ENCODE results near the gene HLCS.

HLCS gene

DNA sequence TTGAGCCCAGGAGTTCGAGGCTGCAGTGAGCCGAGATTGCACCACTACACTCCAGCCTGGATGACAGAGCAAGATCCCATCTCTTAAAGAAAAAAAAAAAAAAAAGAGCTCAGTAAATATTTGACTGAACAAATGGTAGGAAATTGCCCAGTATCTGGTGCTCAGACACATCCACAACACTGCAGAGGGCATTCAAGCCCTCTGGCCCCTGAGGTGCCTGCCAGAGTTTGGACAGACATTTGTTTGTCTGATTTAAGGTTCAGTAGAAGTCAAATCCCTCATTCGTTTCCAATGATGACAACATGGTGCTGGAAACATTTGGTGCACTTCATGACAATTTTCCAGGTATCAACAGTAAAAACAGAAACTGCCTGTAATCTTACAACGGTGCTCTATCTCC lies 86.6 kb downstream of the HLCS start:
- no peak for DNase-seq

DNA sequence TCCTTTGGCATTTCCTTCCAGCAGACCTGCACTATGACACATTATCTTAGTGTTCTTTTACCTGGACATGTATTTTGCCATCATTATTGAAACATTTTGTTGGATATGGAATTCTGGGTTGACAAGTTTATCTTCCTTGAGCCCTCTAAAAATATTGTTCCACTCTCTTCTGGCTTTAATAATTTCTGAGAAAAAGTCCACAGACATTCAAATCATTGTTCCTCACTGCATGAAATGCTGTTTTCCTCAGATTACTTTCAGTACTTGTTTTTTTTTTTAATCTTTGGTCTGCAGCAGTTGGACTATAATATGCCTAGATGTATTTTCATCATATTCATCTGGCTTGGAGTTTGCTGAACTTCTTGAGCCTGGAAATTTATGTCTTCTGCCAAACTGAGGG lies 88.7 kb downstream of the HLCS start:
- no peak for DNase-seq

DNA sequence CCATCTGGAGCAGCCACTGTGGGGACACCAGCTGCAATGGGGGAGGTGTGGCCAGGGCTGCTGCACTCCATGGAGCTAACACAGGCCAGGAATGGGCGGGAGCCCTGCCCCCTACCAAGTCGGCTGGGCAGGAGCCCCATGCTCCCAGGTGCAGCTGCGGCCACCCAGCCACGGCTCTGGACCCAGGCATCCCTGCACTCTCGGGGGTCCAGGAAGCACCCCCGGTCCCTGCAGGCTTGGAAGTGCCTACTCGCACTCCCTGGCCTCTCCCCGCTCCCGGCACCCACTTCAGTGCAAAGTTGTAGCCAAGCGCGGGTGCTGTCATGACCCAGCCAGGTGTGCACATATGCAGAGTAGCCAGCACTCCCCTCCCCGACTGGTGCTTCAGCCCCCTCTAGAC lies 91.8 kb downstream of the HLCS start:
- no peak for DNase-seq

DNA sequence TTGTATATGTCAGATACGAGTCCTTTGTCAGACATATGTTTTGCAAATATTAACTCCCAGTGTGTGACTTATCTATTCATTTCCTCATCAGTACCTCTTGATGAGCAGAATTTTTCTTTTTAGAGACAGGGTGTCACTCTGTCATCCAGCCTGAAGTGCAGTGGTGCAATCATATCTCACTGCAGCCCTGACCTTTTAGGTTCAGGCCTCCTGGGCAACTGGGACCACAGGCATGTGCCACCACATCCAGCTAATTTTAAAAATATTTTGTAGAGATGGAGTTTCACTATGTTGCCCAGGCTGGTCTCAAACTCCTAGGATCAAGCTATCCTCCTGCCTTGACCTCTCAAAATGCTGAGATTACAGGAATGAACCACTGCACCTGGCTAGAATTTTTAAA lies 93.0 kb downstream of the HLCS start:
- no peak for DNase-seq

DNA sequence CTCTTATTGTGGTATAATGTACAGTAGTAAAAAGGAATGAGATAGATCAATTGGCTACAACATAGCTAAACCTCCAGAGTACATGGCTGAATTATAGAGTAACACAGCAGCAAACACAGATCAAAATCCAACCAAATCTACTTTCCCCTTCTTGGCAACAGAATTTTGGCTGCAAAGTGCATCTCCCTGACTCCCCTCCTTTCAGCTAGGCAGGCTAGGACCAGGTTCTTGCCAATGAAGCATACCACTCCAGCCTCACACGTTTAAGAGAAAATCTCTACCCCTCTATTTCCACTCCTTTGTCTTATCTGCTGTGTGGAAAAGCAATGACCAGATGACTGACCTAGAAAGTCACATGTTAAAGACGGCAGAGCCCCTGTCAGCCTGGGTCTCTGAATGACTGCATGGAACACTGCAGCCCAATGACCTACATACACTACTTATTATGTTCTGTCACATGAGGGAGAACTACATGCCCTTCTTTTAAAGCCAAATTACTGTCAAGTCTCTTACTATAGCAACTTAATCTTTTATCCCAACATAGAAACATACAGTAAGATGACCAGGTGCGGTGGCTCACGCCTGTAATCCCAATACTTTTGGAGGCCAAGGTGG lies 99.1 kb downstream of the HLCS start:
- no peak for DNase-seq

DNA sequence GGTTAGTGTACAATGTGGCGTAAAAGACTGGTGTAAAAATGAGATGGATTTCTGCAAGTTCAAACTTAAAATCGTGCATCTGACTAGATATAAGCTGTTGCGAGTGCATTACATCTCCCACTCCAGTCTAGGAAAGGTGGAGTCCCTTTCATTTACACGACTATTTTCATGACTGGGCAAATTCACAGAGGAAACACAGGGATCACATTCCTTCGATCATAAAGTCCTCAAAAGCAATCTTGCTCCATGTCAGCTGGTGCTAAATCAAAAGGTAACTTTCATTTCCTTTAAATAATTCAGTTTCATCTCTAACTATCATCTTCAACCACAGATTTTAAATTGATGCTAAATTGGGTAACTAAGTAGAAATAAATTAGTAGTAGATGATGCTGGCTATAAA lies 100.0 kb downstream of the HLCS start:
- DNase-seq: no peak

DNA sequence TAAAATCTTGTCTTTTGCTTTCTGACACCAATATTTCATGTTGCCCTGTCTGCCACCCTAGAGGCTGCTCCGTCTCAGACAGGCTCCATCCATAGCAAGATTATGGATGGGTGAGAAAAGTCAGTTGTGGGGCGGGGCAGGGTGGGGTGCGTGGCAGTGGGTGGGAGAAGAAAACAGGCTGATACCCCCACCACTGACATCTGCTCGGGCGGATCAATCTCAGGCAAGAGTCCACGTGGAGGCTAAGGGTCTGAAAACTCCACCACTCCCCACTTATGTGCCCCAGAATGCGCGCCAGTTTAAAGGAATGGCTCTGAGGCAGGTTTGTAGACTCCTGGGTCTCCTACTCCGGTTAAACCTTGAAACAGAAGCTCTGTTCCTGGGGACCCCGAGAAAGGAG lies 101.5 kb downstream of the HLCS start:
- DNase-seq: no peak

DNA sequence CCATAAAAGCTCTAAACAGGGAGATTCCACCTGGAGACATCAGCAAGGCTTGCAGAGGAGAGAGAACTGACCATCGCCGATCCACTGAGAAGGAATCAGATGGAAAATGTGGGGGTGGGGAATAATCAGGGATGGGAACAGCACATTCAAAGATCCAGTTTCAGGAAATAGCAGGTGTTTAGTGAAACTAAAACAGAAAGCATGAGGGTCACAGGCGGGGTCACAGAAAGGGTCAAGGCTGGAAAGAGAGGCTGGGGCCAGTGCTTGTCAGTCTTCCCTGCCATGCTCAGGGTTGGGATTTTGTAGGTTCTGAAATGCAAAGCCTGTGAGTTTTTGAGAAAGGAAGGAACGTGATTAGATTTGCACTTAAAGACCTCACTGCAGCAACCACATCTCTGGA lies 103.2 kb downstream of the HLCS start:
- DNase-seq: no peak

DNA sequence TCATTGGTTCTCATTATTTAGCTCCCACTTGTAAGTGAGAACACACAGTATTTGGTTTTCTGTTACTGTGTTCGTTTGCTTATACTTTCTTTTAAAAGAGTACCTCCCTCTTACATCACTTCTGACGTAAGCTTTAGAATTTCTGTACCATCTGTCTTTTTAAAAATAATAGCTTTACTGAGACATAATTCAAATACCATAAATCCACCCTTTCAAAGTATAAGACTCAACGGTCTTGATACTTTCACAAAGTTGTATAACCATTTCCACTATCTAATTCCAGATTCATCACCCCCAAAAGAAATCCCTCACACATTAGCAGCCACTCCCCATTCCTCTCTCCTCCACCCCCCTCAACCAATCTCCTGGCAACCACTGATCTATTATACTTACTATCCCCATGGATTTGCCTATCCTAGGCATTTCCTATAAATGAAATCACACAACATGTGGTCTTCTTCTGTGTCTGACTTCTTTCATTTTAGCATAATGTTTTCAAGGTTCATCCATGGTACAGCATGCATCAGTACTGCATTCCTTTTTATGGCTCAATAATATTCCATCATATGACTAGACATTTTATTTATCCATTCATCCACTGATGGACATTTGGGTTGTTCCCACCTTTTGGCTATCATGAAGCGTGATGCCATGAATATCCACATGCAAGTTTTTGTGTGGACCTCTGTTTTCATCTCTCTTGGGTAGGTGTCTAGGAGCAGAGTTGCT lies 104.7 kb downstream of the HLCS start:
- DNase-seq: no peak

DNA sequence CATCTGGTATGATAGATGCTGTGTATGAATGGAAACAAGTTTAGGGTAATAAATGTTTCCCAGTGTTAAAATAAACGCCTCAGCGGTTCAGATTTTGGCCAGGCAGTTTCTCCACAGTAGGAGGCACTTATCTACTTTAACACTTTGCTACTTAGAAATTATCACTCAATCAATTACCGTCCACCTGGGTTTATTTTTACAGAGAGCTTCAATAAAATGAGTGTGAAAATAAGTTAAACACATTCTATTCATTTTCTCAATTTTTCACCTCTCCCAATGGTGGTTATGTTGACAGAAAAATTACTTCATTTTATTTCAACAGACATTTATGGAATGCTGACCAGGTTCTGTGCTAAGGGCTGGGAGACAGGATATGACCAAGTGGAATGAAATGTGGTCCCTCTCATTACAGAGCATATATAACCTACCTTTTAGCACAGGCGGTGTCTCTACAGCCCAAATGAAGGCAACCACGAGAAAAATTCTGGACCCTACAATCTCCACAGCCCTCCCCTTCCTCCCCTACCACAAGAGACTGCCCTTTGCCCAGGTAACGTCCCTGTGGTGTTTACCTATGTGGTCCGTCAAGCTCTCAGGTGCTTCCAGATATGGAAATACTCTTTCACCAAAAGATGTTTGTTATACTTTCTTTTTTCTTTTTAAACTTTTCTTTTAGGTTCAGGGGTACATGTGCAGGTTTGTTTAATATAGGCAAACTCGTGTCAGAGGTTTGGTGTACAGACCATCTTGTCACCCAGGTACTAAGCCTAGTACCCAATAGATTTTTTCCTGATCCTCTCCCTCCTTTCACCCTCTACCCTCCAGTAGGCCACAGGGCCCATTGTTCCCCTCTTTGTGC lies 105.5 kb downstream of the HLCS start:
- DNase-seq: no peak

DNA sequence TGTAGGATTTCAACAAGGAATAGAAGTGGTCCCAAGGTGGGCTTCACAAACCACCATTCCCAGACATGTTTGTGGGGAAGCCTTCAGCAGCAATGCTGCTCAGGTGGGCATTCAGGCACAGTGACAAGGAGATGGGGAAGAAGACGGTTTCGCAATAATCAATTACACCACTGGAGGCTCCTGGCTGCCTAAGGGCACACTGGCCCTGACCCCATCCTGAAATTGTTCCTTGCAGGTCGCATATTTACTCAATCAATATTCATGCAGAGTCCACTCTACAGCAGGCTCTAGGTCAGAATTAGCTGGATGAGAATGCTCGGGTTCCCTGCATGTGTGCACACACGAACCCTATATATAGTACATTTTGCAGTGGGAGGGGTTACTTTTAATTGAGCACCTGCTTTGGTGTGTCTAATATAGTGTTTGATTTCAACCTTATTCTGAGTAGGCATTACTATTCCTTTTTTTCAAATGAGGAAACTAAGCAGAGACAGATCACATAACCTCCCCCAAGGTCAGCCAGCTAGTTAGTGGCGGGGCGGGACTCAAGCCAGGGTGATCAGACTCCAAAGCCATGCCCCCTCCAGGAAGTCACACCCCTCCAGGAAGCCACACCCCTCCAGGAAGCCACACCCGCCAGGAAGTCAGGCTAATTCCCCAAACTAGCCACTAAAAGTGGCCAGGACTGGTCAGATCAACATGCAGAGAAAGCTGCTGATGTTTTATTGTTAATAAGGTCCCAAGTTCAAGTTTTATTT lies 106.5 kb downstream of the HLCS start:
- DNase-seq: no peak

DNA sequence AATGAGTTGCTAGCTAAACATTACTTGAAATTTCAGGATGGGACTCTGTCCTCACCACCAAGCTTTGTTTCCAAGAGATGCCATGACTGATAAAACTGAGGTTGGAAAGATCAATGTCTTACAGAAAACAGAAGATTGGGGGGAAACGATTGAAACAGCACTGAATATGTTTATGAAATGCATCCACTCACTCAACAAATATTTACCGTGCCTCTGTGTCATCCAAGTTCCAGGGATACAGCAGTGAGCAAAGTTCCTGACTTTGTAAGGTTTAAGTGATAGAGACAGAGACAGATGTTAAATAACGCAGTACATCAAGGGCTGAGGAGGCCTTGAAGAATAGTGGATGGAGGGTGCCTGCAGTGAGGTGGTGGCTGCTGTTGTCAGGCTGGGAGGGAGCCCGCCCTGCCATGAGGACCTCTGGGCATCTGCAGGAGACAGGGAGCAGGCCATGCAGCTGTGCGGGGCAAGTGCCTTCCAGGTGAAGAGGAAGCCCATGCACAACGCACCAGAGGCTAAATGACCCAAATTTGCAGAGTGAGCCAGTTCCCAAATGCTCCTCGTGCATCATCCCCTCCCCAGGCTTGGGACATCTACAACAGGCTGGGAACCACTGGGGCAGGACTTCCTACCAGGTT lies 108.0 kb downstream of the HLCS start:
- DNase-seq: no peak

DNA sequence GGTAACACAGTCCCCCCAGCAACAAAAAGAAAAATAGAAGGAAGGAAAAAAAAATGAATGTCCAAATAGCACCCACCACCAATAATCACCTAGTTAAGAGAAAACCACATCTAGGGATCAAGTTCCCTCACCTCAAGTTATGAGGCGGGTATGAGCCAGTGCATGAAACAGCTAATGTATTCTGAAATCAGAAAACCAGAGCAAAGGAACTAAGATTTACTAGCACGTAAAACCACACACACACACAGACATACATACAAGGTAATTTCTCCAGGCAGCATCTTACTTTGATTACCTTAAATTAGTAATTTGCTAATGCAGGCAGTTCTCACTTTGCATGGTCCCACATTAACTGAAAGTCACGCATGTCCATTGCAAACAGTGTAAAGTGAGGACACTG lies 109.8 kb downstream of the HLCS start:
- DNase-seq: no peak

DNA sequence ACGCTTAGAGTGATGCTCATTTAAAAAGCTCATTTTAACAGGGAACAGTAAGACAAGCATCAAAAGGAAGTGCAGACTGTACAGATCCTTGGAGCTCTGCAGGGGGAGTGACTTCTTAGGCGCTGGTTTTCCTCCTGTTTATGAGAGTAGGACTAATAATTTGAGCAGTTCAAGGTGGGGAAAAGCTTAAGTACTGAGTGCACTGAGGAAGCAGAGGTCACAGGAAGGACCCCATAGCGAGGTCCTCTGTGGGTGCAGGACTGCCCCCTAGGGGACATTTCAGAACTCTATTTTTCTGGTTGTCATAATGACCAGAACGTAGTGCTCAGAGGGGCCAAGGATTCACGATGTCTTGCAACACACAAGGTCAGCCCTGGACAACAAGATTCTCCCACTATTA lies 112.1 kb downstream of the HLCS start:
- no peak for DNase-seq

DNA sequence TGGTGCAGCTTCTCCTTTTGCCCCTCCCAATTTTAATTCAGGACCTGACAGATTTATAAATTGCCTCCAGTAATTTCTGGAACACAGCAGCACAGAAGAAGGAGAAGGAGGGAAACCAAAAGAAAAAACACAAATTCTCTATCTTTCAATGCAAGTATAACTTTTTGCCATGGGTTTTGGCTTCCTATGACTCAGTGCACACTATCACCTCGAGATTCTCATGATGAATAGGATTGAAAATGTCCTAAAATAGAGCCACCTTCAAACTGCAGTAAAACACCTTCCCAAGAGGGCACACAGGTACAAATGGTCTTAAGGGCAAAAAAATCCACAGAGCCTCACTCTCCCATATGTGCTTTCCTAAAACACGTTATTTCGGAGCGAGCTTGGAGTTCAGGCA lies 113.6 kb downstream of the HLCS start:
- no peak for DNase-seq

DNA sequence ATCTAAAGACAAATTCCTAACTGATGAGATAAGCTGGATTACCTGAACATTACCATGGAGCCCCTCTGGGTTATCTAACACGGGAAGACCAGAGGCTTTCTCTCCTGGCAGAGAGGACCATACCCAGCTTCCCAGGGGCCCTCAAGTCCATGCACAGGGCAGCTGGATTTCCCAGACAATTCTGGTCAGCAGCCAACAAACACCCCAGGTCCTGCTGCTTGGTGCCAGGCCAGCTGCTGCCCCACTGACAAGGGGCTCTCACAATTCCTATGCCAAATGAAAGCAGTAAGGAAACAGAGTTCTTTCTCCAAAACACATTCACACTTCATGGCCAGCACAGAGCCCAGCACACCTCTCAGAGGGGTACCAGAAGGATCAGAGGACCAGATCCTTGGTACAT lies 114.2 kb downstream of the HLCS start:
- no peak for DNase-seq

DNA sequence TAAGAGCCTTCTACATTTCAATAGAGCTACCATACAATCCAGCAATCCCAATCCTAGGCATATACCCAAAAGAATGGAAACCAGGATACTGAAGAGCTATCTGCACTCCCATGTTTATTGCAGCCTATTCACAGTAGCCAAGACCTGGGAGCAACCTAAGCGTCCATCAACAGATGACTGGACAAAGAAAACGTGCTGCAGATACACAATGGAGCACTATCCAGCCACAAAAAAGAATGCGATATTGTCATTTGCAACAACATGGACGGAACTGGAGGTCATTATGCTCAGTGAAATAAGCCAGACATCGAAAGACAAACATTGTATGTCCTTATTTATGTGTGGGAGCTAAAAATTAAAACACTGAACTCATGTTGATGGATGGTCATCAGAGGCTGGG lies 115.3 kb downstream of the HLCS start:
- no peak for DNase-seq

DNA sequence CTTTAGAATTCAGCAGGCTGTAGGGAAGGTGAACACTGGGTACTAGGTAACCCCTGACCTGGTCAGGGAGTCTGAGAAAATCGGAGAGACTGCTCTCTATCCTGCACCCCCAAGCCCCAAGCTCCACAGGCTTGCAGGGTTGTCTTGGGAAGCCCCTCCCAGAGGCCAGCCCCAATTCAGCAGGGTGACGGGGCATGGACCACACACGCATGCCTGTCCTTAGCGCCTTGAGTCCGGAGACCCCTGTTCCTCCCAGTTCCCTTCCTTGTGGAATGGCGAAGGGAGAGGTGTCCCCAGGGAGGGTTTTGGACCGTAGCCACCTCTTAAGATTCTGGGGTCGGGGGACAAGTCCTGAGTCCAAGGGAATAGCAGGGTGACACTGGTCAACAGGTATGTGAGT lies 116.1 kb downstream of the HLCS start:
- DNase-seq: no peak

DNA sequence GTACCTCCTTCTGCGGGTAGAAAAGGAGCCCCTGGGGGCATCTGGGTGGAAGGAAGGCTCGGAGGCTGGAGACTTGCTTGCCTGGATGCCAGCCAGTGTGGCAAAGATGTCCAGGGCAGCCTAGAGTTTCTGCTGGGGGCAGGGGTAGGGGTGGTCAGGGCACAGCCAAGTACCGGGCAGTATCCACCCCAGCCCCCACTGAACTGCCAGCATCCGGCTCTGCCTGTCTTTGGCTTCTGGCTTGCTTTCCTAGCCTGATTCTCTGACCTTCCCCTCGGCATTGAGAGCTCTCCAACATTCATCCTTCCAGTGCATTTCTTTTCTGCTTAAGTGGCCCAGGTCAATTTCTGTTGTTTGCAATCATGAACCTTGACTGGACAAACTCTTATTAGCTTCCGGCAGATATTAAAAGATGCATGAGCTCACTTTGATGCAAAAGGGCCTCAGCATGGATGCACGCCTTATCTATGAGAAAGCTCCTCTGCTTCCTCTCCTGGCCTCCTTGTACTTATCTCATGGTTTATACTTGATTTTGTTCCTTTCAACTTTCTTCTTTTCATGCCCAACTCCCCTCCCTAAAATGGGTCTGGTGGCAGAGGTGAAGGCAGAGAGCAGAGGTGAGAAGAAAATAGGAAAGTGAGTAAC lies 116.9 kb downstream of the HLCS start:
- DNase-seq: no peak

DNA sequence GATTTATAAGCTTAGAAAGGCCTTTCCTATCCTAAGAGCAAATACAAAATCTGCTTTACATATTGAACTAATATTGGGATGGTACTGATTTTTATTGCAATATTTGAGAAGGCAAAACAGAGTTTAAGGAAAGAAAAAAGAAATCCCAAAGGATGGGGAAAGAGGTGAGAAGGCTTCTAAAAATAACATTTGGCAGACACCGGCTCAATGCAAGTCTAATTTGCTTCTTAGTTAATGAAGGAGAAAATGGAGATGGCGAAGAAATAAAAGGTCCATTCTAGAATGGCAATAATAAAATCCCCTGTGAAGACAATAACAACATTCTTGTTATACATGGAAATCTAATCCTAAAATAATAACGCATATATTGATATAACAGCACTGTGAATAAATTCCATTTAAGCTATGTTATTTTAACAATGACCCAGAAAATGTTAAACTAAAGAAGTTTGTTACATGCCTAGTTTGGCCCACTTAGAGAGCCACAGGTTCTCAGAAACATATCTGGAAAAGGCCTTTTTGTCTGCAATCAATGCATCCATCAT lies 117.7 kb downstream of the HLCS start:
- DNase-seq: no peak

DNA sequence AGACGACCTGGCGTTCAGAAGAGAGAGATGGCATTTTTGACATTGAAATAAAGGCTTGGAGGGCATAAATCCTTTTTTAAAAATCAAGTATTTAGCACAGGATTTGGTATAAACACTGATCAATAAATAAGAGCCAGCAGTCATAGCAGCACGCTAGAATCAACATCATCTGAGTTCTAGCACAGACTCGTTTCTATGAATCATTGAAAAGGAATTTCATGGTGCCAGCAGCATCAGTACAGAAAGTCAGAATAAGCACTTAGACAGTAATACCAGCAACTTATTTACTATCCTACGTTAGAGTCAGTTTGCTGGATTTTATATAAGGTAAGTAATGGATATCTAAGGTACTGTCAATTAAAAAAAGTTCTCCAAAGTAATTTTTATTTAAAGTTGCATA lies 119.3 kb downstream of the HLCS start:
- DNase-seq: no peak

DNA sequence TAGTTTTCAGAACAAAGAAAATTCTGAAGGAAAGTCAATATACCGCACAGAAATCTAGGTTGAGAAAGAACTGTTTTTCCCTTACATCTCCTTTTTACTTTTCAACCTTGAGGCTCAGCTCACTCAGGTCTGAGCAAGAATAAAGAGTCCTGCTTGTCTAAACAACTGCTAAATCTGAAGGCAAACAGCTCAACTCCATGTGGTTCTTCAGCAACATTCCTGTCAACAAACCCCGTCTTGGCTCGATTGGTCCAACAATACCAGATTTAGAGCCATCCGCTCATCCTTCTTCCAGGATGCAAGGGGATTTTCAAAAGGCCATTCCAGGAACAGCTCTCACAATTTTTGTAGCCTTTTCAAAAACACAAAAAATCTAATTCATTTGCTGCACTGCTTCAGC lies 119.8 kb downstream of the HLCS start:
- DNase-seq: no peak

Data from activated CD8-positive, alpha-beta memory T cell treated with anti-CD3 and anti-CD28 coated beads, Interleukin-2, amount 50 U/mL, for 4 hours (primary cell).